Neutrophil (primary cell): ENCODE measurements around the gene DISC1.

Experiments used
- H3K27ac ChIP-seq: fragments of 200-600 bp; sonication (generic); 2 replicates; pipeline ENCODE4 v1.5.1; 2016; ENCODE audit warnings: mild to moderate bottlenecking, moderate library complexity
- H3K27me3 ChIP-seq: fragments of 200-600 bp; sonication (generic); 2 replicates; pipeline ENCODE4 v1.6.0; 2016; ENCODE audit warnings: mild to moderate bottlenecking
- H3K36me3 ChIP-seq: fragments of 200-600 bp; sonication (generic); 2 replicates; pipeline ENCODE4 v1.5.1; 2017
- H3K4me1 ChIP-seq, 2 experiments: fragments of 200-600 bp in 1 of 2; sonication (generic) in 1 of 2; 1 replicate in 1 of 2; 2 replicates in 1 of 2; pipeline versions ENCODE4 v1.5.1 to v1.6.1; 2013 to 2016; ENCODE audit warnings: low read depth in 1 of 2, low read length in 1 of 2, mild to moderate bottlenecking in 1 of 2, moderate library complexity in 1 of 2; ENCODE audit not compliant: control insufficient read depth in 1 of 2, insufficient read depth in 1 of 2
- H3K4me3 ChIP-seq, 2 experiments: fragments of 200-600 bp in 1 of 2; sonication (generic) in 1 of 2; 1 replicate in 1 of 2; 2 replicates in 1 of 2; pipeline ENCODE4 v1.5.1; 2013 to 2016; ENCODE audit warnings: low read depth in 1 of 2, low read length in 1 of 2, mild to moderate bottlenecking in 1 of 2, moderate library complexity in 1 of 2
- H3K9me3 ChIP-seq: fragments of 200-600 bp; sonication (generic); 2 replicates; pipeline ENCODE4 v1.5.1; 2016
- TF ChIP-seq, protein P1 (sequence below): fragments of 200-600 bp; sonication (generic); IDR thresholded peaks from 2 replicates; pipeline ENCODE4 v1.5.1; 2016; ENCODE audit warnings: antibody characterized with exemption

The DISC1 gene

DNA sequence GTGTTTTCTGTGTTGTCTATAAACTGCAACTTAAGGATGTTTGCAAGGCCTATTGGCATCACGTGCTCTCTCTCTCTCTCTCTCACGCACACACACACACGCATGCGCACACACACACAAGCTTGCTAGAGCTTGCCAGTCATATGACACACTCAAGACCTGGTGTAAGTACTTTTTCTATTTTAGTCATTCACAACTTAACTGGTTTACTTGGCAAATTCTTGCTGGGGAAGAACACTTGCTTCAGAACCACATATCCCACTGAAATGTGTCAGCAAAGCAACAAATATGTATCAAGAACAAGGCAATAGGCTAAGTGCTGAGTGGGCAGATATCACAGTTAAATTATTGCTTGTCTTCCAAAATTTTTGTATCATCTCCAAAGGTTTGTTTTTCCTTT lies 107.8 kb downstream of the DISC1 start:
- no peaks in the 10 kb centered on the region for H3K4me1 ChIP-seq
- TF ChIP-seq, protein P1, sequence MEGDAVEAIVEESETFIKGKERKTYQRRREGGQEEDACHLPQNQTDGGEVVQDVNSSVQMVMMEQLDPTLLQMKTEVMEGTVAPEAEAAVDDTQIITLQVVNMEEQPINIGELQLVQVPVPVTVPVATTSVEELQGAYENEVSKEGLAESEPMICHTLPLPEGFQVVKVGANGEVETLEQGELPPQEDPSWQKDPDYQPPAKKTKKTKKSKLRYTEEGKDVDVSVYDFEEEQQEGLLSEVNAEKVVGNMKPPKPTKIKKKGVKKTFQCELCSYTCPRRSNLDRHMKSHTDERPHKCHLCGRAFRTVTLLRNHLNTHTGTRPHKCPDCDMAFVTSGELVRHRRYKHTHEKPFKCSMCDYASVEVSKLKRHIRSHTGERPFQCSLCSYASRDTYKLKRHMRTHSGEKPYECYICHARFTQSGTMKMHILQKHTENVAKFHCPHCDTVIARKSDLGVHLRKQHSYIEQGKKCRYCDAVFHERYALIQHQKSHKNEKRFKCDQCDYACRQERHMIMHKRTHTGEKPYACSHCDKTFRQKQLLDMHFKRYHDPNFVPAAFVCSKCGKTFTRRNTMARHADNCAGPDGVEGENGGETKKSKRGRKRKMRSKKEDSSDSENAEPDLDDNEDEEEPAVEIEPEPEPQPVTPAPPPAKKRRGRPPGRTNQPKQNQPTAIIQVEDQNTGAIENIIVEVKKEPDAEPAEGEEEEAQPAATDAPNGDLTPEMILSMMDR, result no peak
- no peaks in the 10 kb centered on the region for H3K9me3 ChIP-seq
- H3K4me3 ChIP-seq, result no peak overlapping the region
- H3K27ac ChIP-seq, result no peak overlapping the region
- no peaks in the 10 kb centered on the region for H3K36me3 ChIP-seq
- no peaks in the 10 kb centered on the region for H3K27me3 ChIP-seq

DNA sequence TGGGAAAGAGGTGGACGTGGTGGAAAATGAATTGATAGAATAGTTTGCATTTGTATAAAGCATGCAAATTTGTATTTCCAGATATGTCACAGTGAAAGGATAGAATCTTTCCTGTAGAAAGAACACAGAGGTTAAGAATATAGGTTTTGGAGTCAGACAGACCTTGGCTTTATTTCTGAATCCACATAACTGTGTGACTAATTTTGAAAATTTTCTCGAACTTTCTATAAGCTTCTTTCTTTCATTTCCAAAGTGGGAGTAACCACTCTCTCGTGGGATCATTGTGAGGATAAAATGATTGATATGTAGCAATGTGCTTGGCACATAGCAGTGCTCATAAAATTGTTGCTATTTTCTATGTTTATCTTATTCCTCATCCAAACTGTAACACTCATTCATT lies 108.8 kb downstream of the DISC1 start:
- H3K4me3 ChIP-seq, result no peak overlapping the region
- H3K36me3 ChIP-seq, result no peaks in the 10 kb centered on the region
- no peaks in the 10 kb centered on the region for H3K4me1 ChIP-seq
- no peaks in the 10 kb centered on the region for H3K27me3 ChIP-seq
- TF ChIP-seq, protein P1, result no peak
- H3K27ac ChIP-seq, result no peak overlapping the region
- no peaks in the 10 kb centered on the region for H3K9me3 ChIP-seq

GRCh38 chr1:231735941-231736340 lies 109.4 kb downstream of the DISC1 start:
- H3K4me3 ChIP-seq, result no peak overlapping the region
- H3K36me3 ChIP-seq, result no peaks in the 10 kb centered on the region
- H3K27me3 ChIP-seq, result no peaks in the 10 kb centered on the region
- H3K9me3 ChIP-seq, result no peaks in the 10 kb centered on the region
- TF ChIP-seq, protein P1, result no peak
- H3K27ac ChIP-seq, result no peak overlapping the region
- no peaks in the 10 kb centered on the region for H3K4me1 ChIP-seq

GRCh38 chr1:231736464-231736863 lies 109.9 kb downstream of the DISC1 start:
- H3K9me3 ChIP-seq, result no peaks in the 10 kb centered on the region
- no peaks in the 10 kb centered on the region for H3K36me3 ChIP-seq
- no peak overlapping the region for H3K27ac ChIP-seq
- H3K4me3 ChIP-seq, result no peak overlapping the region
- TF ChIP-seq, protein P1, result no peak
- H3K4me1 ChIP-seq, result no peaks in the 10 kb centered on the region
- H3K27me3 ChIP-seq, result no peaks in the 10 kb centered on the region

GRCh38 chr1:231738554-231738953 lies 112.0 kb downstream of the DISC1 start:
- TF ChIP-seq, protein P1, result no peak
- no peaks in the 10 kb centered on the region for H3K4me1 ChIP-seq
- no peaks in the 10 kb centered on the region for H3K9me3 ChIP-seq
- H3K27ac ChIP-seq, result no peak overlapping the region
- H3K27me3 ChIP-seq, result no peaks in the 10 kb centered on the region
- no peaks in the 10 kb centered on the region for H3K36me3 ChIP-seq
- no peak overlapping the region for H3K4me3 ChIP-seq

GRCh38 chr1:231743966-231744365 lies 117.4 kb downstream of the DISC1 start:
- H3K4me1 ChIP-seq, result no peaks in the 10 kb centered on the region
- no peaks in the 10 kb centered on the region for H3K27me3 ChIP-seq
- H3K9me3 ChIP-seq, result no peaks in the 10 kb centered on the region
- H3K4me3 ChIP-seq, result no peak overlapping the region
- TF ChIP-seq, protein P1, result no peak
- no peak overlapping the region for H3K27ac ChIP-seq
- no peaks in the 10 kb centered on the region for H3K36me3 ChIP-seq
